ENCODE measurements around the gene RSBN1.

GRCh38 chr1:113742515-113742914 is 69.8 kb downstream of the RSBN1 start:
- TF ChIP-seq, protein P1, sequence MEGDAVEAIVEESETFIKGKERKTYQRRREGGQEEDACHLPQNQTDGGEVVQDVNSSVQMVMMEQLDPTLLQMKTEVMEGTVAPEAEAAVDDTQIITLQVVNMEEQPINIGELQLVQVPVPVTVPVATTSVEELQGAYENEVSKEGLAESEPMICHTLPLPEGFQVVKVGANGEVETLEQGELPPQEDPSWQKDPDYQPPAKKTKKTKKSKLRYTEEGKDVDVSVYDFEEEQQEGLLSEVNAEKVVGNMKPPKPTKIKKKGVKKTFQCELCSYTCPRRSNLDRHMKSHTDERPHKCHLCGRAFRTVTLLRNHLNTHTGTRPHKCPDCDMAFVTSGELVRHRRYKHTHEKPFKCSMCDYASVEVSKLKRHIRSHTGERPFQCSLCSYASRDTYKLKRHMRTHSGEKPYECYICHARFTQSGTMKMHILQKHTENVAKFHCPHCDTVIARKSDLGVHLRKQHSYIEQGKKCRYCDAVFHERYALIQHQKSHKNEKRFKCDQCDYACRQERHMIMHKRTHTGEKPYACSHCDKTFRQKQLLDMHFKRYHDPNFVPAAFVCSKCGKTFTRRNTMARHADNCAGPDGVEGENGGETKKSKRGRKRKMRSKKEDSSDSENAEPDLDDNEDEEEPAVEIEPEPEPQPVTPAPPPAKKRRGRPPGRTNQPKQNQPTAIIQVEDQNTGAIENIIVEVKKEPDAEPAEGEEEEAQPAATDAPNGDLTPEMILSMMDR (IDR thresholded peaks at IDR 0.05): no peak
- TF ChIP-seq POLR2A (IDR thresholded peaks at IDR 0.05): no peak
- no peak for TF ChIP-seq POLR2AphosphoS5 (IDR thresholded peaks at IDR 0.05)
